Dendritic cell treated with granulocyte-macrophage colony-stimulating factor and Interleukin-4, amounts not matched to agents 40 ng/mL and 50 ng/mL, for 4 days (primary cell): ENCODE data around the gene OLFM4.

Experiments
- H3K27ac Mint-ChIP-seq: one replicate; pipeline ENCODE4 v1.8.0; 2022; ENCODE audit warnings: mild to moderate bottlenecking, mixed read lengths
- H3K27me3 Mint-ChIP-seq: one replicate; pipeline ENCODE4 v1.8.0; 2022; ENCODE audit warnings: mild to moderate bottlenecking, mixed read lengths
- H3K36me3 Mint-ChIP-seq: one replicate; pipeline ENCODE4 v1.8.0; 2022; ENCODE audit warnings: low read depth, mixed read lengths
- H3K4me1 Mint-ChIP-seq: one replicate; pipeline ENCODE4 v1.8.0; 2022; ENCODE audit warnings: low read depth, mixed read lengths
- H3K4me3 Mint-ChIP-seq: one replicate; pipeline ENCODE4 v1.8.0; 2022; ENCODE audit warnings: mild to moderate bottlenecking, moderate library complexity, mixed read lengths
- H3K9me3 Mint-ChIP-seq: one replicate; pipeline ENCODE4 v1.8.0; 2022; ENCODE audit warnings: mixed read lengths
- intact Hi-C: fragments of 100-400 bp; cut with micrococcal nuclease; formaldehyde crosslinking; loops from one replicate; pipeline ENCODE4 v1.15.0; 2022

The OLFM4 gene

GRCh38 chr13:53023246-53023645 lies 5.4 kb upstream of the OLFM4 start:
- no peaks in the 10 kb centered on the region for H3K27me3 Mint-ChIP-seq
- H3K36me3 Mint-ChIP-seq = no peaks in the 10 kb centered on the region
- H3K9me3 Mint-ChIP-seq = no peaks in the 10 kb centered on the region
- intact Hi-C loops = no loop called here
- no peak overlapping the region for H3K4me3 Mint-ChIP-seq
- no peak overlapping the region for H3K27ac Mint-ChIP-seq
- H3K4me1 Mint-ChIP-seq = no peaks in the 10 kb centered on the region

- Mint-ChIP-seq H3K9me3 (no peaks in the 10 kb centered on the region), H3K36me3 (no peaks in the 10 kb centered on the region), H3K27me3 (no peaks in the 10 kb centered on the region), H3K4me1 (no peaks in the 10 kb centered on the region), H3K27ac (no peak overlapping the region), H3K4me3 (no peak overlapping the region)
- intact Hi-C loops = no loop called here
These were observed 550 bp upstream of the OLFM4 start for GRCh38 chr13:53028063-53028462.

GRCh38 chr13:53032849-53033248 lies 4.2 kb downstream of the OLFM4 start:
- intact Hi-C loops = no loop called here
- H3K27me3 Mint-ChIP-seq = no peaks in the 10 kb centered on the region
- H3K4me1 Mint-ChIP-seq = no peaks in the 10 kb centered on the region
- H3K36me3 Mint-ChIP-seq = no peaks in the 10 kb centered on the region
- no peak overlapping the region for H3K27ac Mint-ChIP-seq
- no peaks in the 10 kb centered on the region for H3K9me3 Mint-ChIP-seq
- H3K4me3 Mint-ChIP-seq = no peak overlapping the region

- H3K4me1 Mint-ChIP-seq = no peaks in the 10 kb centered on the region
- no peak overlapping the region for H3K27ac Mint-ChIP-seq
- no peaks in the 10 kb centered on the region for H3K9me3 Mint-ChIP-seq
- H3K4me3 Mint-ChIP-seq = no peak overlapping the region
- H3K27me3 Mint-ChIP-seq = no peaks in the 10 kb centered on the region
- intact Hi-C loops = no loop called here
- H3K36me3 Mint-ChIP-seq = no peaks in the 10 kb centered on the region
These were observed 10.4 kb downstream of the OLFM4 start for GRCh38 chr13:53038993-53039392.

- Mint-ChIP-seq H3K4me3 (no peak overlapping the region), H3K9me3 (no peaks in the 10 kb centered on the region), H3K27me3 (no peaks in the 10 kb centered on the region), H3K4me1 (no peaks in the 10 kb centered on the region), H3K36me3 (no peaks in the 10 kb centered on the region), H3K27ac (no peak overlapping the region)
- intact Hi-C loops = no loop called here
These were observed 13.4 kb downstream of the OLFM4 start for GRCh38 chr13:53041968-53042516.

GRCh38 chr13:53042877-53043276 lies 14.3 kb downstream of the OLFM4 start:
- Mint-ChIP-seq H3K36me3 (no peaks in the 10 kb centered on the region), H3K27me3 (no peaks in the 10 kb centered on the region), H3K27ac (no peak overlapping the region), H3K4me3 (no peak overlapping the region), H3K9me3 (no peaks in the 10 kb centered on the region), H3K4me1 (no peaks in the 10 kb centered on the region)
- intact Hi-C loops = no loop called here

- Mint-ChIP-seq H3K4me1 (no peaks in the 10 kb centered on the region), H3K9me3 (no peaks in the 10 kb centered on the region), H3K36me3 (no peaks in the 10 kb centered on the region), H3K4me3 (no peak overlapping the region), H3K27ac (no peak overlapping the region), H3K27me3 (no peaks in the 10 kb centered on the region)
- intact Hi-C loops = no loop called here
These were observed 14.8 kb downstream of the OLFM4 start for GRCh38 chr13:53043398-53043797.

- intact Hi-C loops = no loop called here
- Mint-ChIP-seq H3K36me3 (no peaks in the 10 kb centered on the region), H3K4me1 (no peaks in the 10 kb centered on the region), H3K9me3 (no peaks in the 10 kb centered on the region), H3K27ac (no peak overlapping the region), H3K27me3 (no peaks in the 10 kb centered on the region), H3K4me3 (no peak overlapping the region)
These were observed 16.6 kb downstream of the OLFM4 start for GRCh38 chr13:53045189-53045588.

GRCh38 chr13:53048880-53049279 lies 20.3 kb downstream of the OLFM4 start:
- Mint-ChIP-seq H3K36me3 (no peaks in the 10 kb centered on the region), H3K9me3 (no peaks in the 10 kb centered on the region), H3K4me3 (no peak overlapping the region), H3K27ac (no peak overlapping the region), H3K4me1 (no peaks in the 10 kb centered on the region), H3K27me3 (no peaks in the 10 kb centered on the region)
- intact Hi-C loops = no loop called here

GRCh38 chr13:53050151-53050550 lies 21.5 kb downstream of the OLFM4 start:
- no peak overlapping the region for H3K27ac Mint-ChIP-seq
- no peak overlapping the region for H3K4me3 Mint-ChIP-seq
- intact Hi-C loops = no loop called here
- no peaks in the 10 kb centered on the region for H3K36me3 Mint-ChIP-seq
- no peaks in the 10 kb centered on the region for H3K27me3 Mint-ChIP-seq
- no peaks in the 10 kb centered on the region for H3K4me1 Mint-ChIP-seq
- H3K9me3 Mint-ChIP-seq = no peaks in the 10 kb centered on the region

- Mint-ChIP-seq H3K4me1 (no peaks in the 10 kb centered on the region), H3K9me3 (no peaks in the 10 kb centered on the region), H3K27ac (no peak overlapping the region), H3K27me3 (no peaks in the 10 kb centered on the region), H3K36me3 (no peaks in the 10 kb centered on the region), H3K4me3 (no peak overlapping the region)
- intact Hi-C loops = no loop called here
These were observed 24.1 kb downstream of the OLFM4 start for GRCh38 chr13:53052675-53053074.

GRCh38 chr13:53054569-53054968 lies 26.0 kb downstream of the OLFM4 start:
- Mint-ChIP-seq H3K4me1 (no peaks in the 10 kb centered on the region), H3K4me3 (no peak overlapping the region), H3K27me3 (no peaks in the 10 kb centered on the region), H3K36me3 (no peaks in the 10 kb centered on the region), H3K27ac (no peak overlapping the region), H3K9me3 (no peaks in the 10 kb centered on the region)
- intact Hi-C loops = no loop called here

GRCh38 chr13:53058065-53058679 lies 29.6 kb downstream of the OLFM4 start:
- no peaks in the 10 kb centered on the region for H3K36me3 Mint-ChIP-seq
- H3K4me1 Mint-ChIP-seq = no peaks in the 10 kb centered on the region
- H3K9me3 Mint-ChIP-seq = no peaks in the 10 kb centered on the region
- H3K4me3 Mint-ChIP-seq = no peak overlapping the region
- intact Hi-C loops = no loop called here
- no peaks in the 10 kb centered on the region for H3K27me3 Mint-ChIP-seq
- H3K27ac Mint-ChIP-seq = no peak overlapping the region

- Mint-ChIP-seq H3K9me3 (no peaks in the 10 kb centered on the region), H3K36me3 (no peaks in the 10 kb centered on the region), H3K4me1 (no peaks in the 10 kb centered on the region), H3K27me3 (no peaks in the 10 kb centered on the region), H3K4me3 (no peak overlapping the region), H3K27ac (no peak overlapping the region)
- intact Hi-C loops = no loop called here
These were observed 32.4 kb downstream of the OLFM4 start for GRCh38 chr13:53060840-53061490.

- H3K9me3 Mint-ChIP-seq = no peaks in the 10 kb centered on the region
- no peaks in the 10 kb centered on the region for H3K36me3 Mint-ChIP-seq
- H3K27ac Mint-ChIP-seq = no peak overlapping the region
- no peaks in the 10 kb centered on the region for H3K27me3 Mint-ChIP-seq
- no peaks in the 10 kb centered on the region for H3K4me1 Mint-ChIP-seq
- H3K4me3 Mint-ChIP-seq = no peak overlapping the region
- intact Hi-C loops = no loop called here
These were observed 36.1 kb downstream of the OLFM4 start for GRCh38 chr13:53064731-53065130.
